Measurements from ENCODE around the gene FBXL5.

The FBXL5 gene

GRCh38 chr4:15695240-15695699, 40.1 kb upstream of the FBXL5 start:
- DNase-seq (ENCODE audit: low read depth in 2 of 2), result peak; percentile 80 to 92
- H3K4me3 ChIP-seq (replicated peaks in 1 of 2; ENCODE audit: low read depth in 2 of 2, low read length in 2 of 2), result no peak overlapping the region
- TF ChIP-seq CTCF (IDR thresholded peaks at IDR 0.05; ENCODE audit: low read depth, low read length), result no peak

DNA sequence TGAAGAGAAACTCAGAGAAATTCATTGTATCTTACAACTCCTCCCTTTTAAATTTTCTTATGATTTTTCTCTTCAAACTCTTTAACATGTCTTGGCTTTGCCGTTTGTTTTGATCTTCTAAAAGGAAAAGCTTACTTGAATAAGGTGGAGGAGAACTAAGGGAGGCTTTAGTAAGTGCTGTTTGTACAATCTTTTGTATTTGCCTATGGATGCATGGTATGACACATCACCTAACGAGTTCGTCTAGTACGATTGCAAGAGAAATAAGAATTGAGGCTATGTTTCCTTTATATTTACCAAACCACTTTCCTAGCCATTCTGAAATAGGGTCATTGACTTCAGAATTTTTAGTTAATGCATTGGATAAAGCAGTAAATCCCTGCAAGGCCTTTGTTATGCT, 39.3 kb upstream of the FBXL5 start:
- no peak overlapping the region for H3K4me3 ChIP-seq (replicated peaks in 1 of 2; ENCODE audit: low read depth in 2 of 2, low read length in 2 of 2)
- DNase-seq (ENCODE audit: low read depth in 2 of 2), result no peak
- no peak for TF ChIP-seq CTCF (IDR thresholded peaks at IDR 0.05; ENCODE audit: low read depth, low read length)

- H3K4me3 ChIP-seq (replicated peaks in 1 of 2; ENCODE audit: low read depth in 2 of 2, low read length in 2 of 2), result no peak overlapping the region
- no peak for TF ChIP-seq CTCF (IDR thresholded peaks at IDR 0.05; ENCODE audit: low read depth, low read length)
- DNase-seq (ENCODE audit: low read depth in 2 of 2), result no peak
Measured at GRCh38 chr4:15692602-15693001, 37.4 kb upstream of the FBXL5 start.

DNA sequence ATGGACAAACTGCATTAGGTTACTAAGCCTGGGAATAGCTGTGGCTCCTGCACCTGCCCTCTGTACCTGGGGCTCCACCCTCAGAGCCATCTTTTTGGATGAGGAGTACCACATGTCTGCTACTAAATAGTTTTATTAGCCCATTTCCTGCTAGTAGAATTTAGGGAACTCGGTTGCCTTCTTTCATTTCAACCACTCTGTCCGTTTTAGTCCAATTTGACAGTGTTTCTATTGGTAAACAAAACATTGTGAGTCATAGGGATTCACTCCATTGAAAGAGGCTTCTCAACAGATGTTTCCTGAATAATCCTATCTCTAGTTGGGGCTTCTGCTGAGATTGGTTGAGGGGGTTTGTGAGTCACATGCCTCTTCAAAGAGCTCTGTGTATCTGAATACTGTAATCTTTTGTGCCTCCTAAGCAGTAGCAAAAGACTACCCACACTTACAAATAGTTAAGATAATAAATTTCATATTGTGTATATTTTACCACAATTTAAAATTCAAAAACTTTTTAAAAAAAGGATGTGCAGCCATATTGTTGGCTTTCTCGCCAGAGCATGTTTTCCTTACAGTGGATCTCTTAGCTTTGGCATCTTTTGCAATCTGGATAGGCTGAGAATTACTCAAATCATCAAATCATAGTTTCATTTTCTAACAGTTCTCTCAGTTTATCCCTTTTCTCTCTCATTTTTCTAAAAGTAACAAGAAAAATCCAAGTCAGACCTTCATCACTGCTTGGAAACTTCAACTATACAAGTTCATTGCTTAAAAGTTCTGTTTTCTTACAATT, 36.4 kb upstream of the FBXL5 start:
- no peak for TF ChIP-seq CTCF (IDR thresholded peaks at IDR 0.05; ENCODE audit: low read depth, low read length)
- H3K4me3 ChIP-seq (replicated peaks in 1 of 2; ENCODE audit: low read depth in 2 of 2, low read length in 2 of 2), result no peak overlapping the region
- peak; percentile 44 to 84 for DNase-seq (ENCODE audit: low read depth in 2 of 2)

- H3K4me3 ChIP-seq (replicated peaks in 1 of 2; ENCODE audit: low read depth in 2 of 2, low read length in 2 of 2), result no peak overlapping the region
- peak; percentile 95 to 97 for DNase-seq (ENCODE audit: low read depth in 2 of 2)
- TF ChIP-seq CTCF (IDR thresholded peaks at IDR 0.05; ENCODE audit: low read depth, low read length), result no peak
Measured at GRCh38 chr4:15690020-15690809, 35.1 kb upstream of the FBXL5 start.

DNA sequence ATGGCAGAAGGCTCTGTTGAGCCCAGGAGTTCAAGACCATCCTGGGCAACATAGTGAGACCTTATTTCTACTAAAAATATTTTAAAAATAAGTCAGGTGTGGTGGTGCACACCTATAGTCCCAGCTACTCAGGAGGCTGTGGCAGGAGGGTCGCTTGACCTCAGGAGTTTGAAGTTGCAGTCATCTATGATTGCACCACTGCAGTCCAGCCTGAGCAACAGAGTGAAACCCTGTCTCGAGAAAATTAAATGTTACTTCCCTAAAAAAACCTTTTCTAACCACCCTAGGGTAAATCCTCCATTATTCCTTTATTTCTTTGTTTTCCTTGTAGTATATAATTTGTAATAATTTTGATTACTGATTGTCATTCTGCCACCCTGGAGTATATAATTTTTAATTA, 34.4 kb upstream of the FBXL5 start:
- TF ChIP-seq CTCF (IDR thresholded peaks at IDR 0.05; ENCODE audit: low read depth, low read length), result no peak
- DNase-seq (ENCODE audit: low read depth in 2 of 2), result peak; percentile 33 to 63
- H3K4me3 ChIP-seq (replicated peaks in 1 of 2; ENCODE audit: low read depth in 2 of 2, low read length in 2 of 2), result no peak overlapping the region

Data from cardiac fibroblast (primary cell).